Measurements from ENCODE around the gene MSANTD2. TPM values are rescaled to one million over a fixed set of nuclear protein-coding genes. Genes with fewer than 3 reads are reported as not detected.

The MSANTD2 gene
- polyA plus RNA-seq, 3 donors = 1.2 to 5.8 (median 1.8) TPM

DNA sequence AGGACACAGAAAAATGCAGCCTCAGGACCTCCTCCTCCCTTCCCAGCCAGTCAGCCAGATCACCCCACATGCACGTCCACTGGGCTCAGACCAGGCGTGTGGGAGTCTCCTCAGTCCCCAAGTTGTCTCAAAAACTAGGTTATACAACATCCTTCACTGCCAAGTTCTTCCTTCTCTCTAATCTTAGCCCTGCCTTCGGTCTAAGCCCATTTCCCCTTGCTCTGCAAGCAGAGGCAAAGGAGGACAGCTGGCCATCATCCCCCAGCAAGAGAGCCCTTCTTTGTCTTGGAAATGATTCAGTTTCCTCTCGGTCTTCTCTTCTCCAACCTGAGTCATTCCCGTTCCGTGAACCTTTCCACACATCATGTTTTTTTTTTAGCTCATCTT is 74.5 kb downstream of the MSANTD2 start:
- Histone ChIP-seq H3K4me1 (ENCODE audit: control insufficient read depth in 1 of 2, insufficient read depth in 2 of 2, low read length in 2 of 2) (peaks cover 63 to 65% of the 10 kb centered on the region in 2 donors), H3K79me2 (ENCODE audit: insufficient read depth, low read length) (no peaks in the 10 kb centered on the region), H3K9ac (ENCODE audit: insufficient read depth, low read length, poor library complexity, severe bottlenecking) (no peak overlapping the region), H3K9me3 (replicated peaks in 1 of 2; ENCODE audit: control insufficient read depth in 1 of 2, insufficient read depth in 1 of 2, low read length in 2 of 2) (no peaks in the 10 kb centered on the region), H3K27me3 (ENCODE audit: control insufficient read depth in 2 of 2, insufficient read depth in 2 of 2, low read length in 2 of 2) (no peaks in the 10 kb centered on the region), H3K4me2 (replicated peaks; ENCODE audit: extremely low read depth, low read length, poor library complexity, severe bottlenecking) (peak overlapping the region; percentile 67), H3K27ac (ENCODE audit: low read depth in 1 of 2, low read length in 2 of 2) (no peak overlapping the region), H4K20me1 (ENCODE audit: insufficient read depth, low read length) (no peaks in the 10 kb centered on the region), H3K4me3 (replicated peaks in 1 of 3; ENCODE audit: low read depth in 2 of 3, low read length in 3 of 3) (peak overlapping the region in 1 of 3 experiments; percentile 63), H2AFZ (ENCODE audit: insufficient read depth, low read depth, low read length, poor library complexity, severe bottlenecking) (peak overlapping the region; percentile 73), H3K36me3 (replicated peaks in 1 of 2; ENCODE audit: control insufficient read depth in 1 of 2, insufficient read depth in 2 of 2, low read length in 2 of 2) (no peaks in the 10 kb centered on the region)
- intact Hi-C loops (cut with micrococcal nuclease) = no loop called here
- TF ChIP-seq CTCF (IDR thresholded peaks at IDR 0.05) = no peak
- Mint-ChIP-seq H3K4me3 (peak overlapping the region in 1 of 2 donors; percentile 52), H3K27ac (peak overlapping the region; percentile 13 to 77 (median 60)), H3K4me1 (peaks cover 70% of the 10 kb centered on the region), H3K9me3 (no peaks in the 10 kb centered on the region), H3K36me3 (no peaks in the 10 kb centered on the region), H3K27me3 (ENCODE audit: low read depth in 3 of 3) (peaks cover 8 to 11% (median 9%) of the 10 kb centered on the region in 3 donors)
- WGBS (ENCODE audit: insufficient coverage) = 0% methylated on average over 5 of the region's 6 CpGs
- peak in 2 of 3 donors; percentile 41 to 46 for DNase-seq

- H3K36me3 Mint-ChIP-seq = no peaks in the 10 kb centered on the region
- peak overlapping the region; percentile 47 to 52 for H3K4me3 Mint-ChIP-seq
- no peaks in the 10 kb centered on the region for H3K27me3 ChIP-seq (ENCODE audit: control insufficient read depth in 2 of 2, insufficient read depth in 2 of 2, low read length in 2 of 2)
- no peak for TF ChIP-seq CTCF (IDR thresholded peaks at IDR 0.05)
- no peak for DNase-seq
- H3K27me3 Mint-ChIP-seq (ENCODE audit: low read depth in 3 of 3) = peaks cover 8 to 12% (median 9%) of the 10 kb centered on the region in 3 donors
- peak overlapping the region in 1 of 3 experiments; percentile 63 for H3K4me3 ChIP-seq (replicated peaks in 1 of 3; ENCODE audit: low read depth in 2 of 3, low read length in 3 of 3)
- no peaks in the 10 kb centered on the region for H3K9me3 ChIP-seq (replicated peaks in 1 of 2; ENCODE audit: control insufficient read depth in 1 of 2, insufficient read depth in 1 of 2, low read length in 2 of 2)
- H3K4me1 ChIP-seq (ENCODE audit: control insufficient read depth in 1 of 2, insufficient read depth in 2 of 2, low read length in 2 of 2) = peaks cover 59 to 60% of the 10 kb centered on the region in 2 donors
- H3K36me3 ChIP-seq (replicated peaks in 1 of 2; ENCODE audit: control insufficient read depth in 1 of 2, insufficient read depth in 2 of 2, low read length in 2 of 2) = no peaks in the 10 kb centered on the region
- H3K27ac Mint-ChIP-seq = peak overlapping the region in 6 of 7 donors; percentile 13 to 77 (median 52)
- peak overlapping the region; percentile 73 for H2AFZ ChIP-seq (ENCODE audit: insufficient read depth, low read depth, low read length, poor library complexity, severe bottlenecking)
- WGBS (ENCODE audit: insufficient coverage) = 0% methylated on average over 2 of the region's 14 CpGs
- no peaks in the 10 kb centered on the region for H4K20me1 ChIP-seq (ENCODE audit: insufficient read depth, low read length)
- H3K27ac ChIP-seq (ENCODE audit: low read depth in 1 of 2, low read length in 2 of 2) = no peak overlapping the region
- no peaks in the 10 kb centered on the region for H3K9me3 Mint-ChIP-seq
- no peak overlapping the region for H3K9ac ChIP-seq (ENCODE audit: insufficient read depth, low read length, poor library complexity, severe bottlenecking)
- peak overlapping the region; percentile 67 for H3K4me2 ChIP-seq (replicated peaks; ENCODE audit: extremely low read depth, low read length, poor library complexity, severe bottlenecking)
- H3K79me2 ChIP-seq (ENCODE audit: insufficient read depth, low read length) = no peaks in the 10 kb centered on the region
- intact Hi-C loops (cut with micrococcal nuclease) = no loop called here
- peaks cover 68% of the 10 kb centered on the region for H3K4me1 Mint-ChIP-seq
Observed at GRCh38 chr11:124724979-124725718, 75.1 kb downstream of the MSANTD2 start.
